AG04449 (cell line): ENCODE measurements around the gene VSNL1.

Experiments
- CTCF ChIA-PET: fragments of 350-600 bp; formaldehyde crosslinking; extraction: SDS; loops from one replicate; lab custom pipeline; 2021; ENCODE audit warnings: antibody characterized with exemption; lab: Yijun Ruan, JAX
- POLR2A ChIA-PET: fragments of 400-600, 350-600 bp; formaldehyde crosslinking; extraction: SDS; loops from one replicate; lab custom pipeline; 2020; ENCODE audit warnings: antibody characterized with exemption, inconsistent platforms; lab: Yijun Ruan, JAX
- DNase-seq: peaks from one replicate; pipeline ENCODE4 v3.0.0-alpha.2; 2010; ENCODE audit warnings: low read depth, low spot score
- H3K4me3 ChIP-seq: 2 replicates; pipeline ENCODE4 v1.5.1; 2011; ENCODE audit warnings: low read depth, mild to moderate bottlenecking, control low read depth, low read length
- CTCF ChIP-seq: IDR thresholded peaks from one replicate; pipeline ENCODE4 v1.5.1; 2011; ENCODE audit warnings: mild to moderate bottlenecking, moderate library complexity, low read length, control low read depth, inconsistent platforms; ENCODE audit not compliant: insufficient read depth; ENCODE audit errors: missing control alignments

VSNL1 gene

GRCh38 chr2:17644997-17645720, 104.7 kb downstream of the VSNL1 start:
- no peak for DNase-seq

GRCh38 chr2:17646081-17646554, 105.6 kb downstream of the VSNL1 start:
- peak; percentile 41 for DNase-seq
- peak; percentile 71 for TF ChIP-seq CTCF
- ChIA-PET CTCF (interaction anchor here (0.8 to 6.7 kb wide), 23 partner anchors 10 to 875 kb away, joined by 3 to 147 read pairs (median 4); no protein-coding TSS in a partner anchor), POLR2A (interaction anchor here (0.6 kb wide), 2 partner anchors 24 to 108 kb away, joined by 3 read pairs; no protein-coding TSS in a partner anchor)
- H3K4me3 ChIP-seq: no peak overlapping the region

More at GRCh38 chr2:17644997-17645720, 104.7 kb downstream of the VSNL1 start:
- POLR2A ChIA-PET: interaction anchor here (0.6 kb wide), 2 partner anchors 23 to 107 kb away, joined by 3 read pairs; no protein-coding TSS in a partner anchor
- no peak for TF ChIP-seq CTCF
- CTCF ChIA-PET: interaction anchor here (0.8 to 6.7 kb wide), 21 partner anchors 9 to 889 kb away, joined by 3 to 147 read pairs (median 4); no protein-coding TSS in a partner anchor
- no peak overlapping the region for H3K4me3 ChIP-seq

- POLR2A ChIA-PET: no interaction called here
- H3K4me3 ChIP-seq: no peak overlapping the region
- DNase-seq: no peak
- TF ChIP-seq CTCF: no peak
- CTCF ChIA-PET: interaction anchor here (1.1 to 6.7 kb wide), 11 partner anchors 9 to 876 kb away, joined by 3 to 147 read pairs (median 10); no protein-coding TSS in a partner anchor
These were observed 106.6 kb downstream of the VSNL1 start for GRCh38 chr2:17646838-17647701.

GRCh38 chr2:17648581-17648980, 108.1 kb downstream of the VSNL1 start:
- DNase-seq: no peak
- no peak for TF ChIP-seq CTCF
- CTCF ChIA-PET: no interaction called here
- POLR2A ChIA-PET: no interaction called here
- H3K4me3 ChIP-seq: no peak overlapping the region

GRCh38 chr2:17649026-17649425, 108.5 kb downstream of the VSNL1 start:
- CTCF ChIA-PET: no interaction called here
- TF ChIP-seq CTCF: no peak
- no peak for DNase-seq
- no peak overlapping the region for H3K4me3 ChIP-seq
- POLR2A ChIA-PET: no interaction called here
